ENCODE measurements around the gene KCNG4. TPM values are rescaled to one million over a fixed set of nuclear protein-coding genes. Genes with fewer than 3 reads are reported as not detected.

KCNG4 gene
- total and polyA plus RNA-seq, 2 experiments from 2014 or later, result 0.07 TPM; not detected in 1

DNA sequence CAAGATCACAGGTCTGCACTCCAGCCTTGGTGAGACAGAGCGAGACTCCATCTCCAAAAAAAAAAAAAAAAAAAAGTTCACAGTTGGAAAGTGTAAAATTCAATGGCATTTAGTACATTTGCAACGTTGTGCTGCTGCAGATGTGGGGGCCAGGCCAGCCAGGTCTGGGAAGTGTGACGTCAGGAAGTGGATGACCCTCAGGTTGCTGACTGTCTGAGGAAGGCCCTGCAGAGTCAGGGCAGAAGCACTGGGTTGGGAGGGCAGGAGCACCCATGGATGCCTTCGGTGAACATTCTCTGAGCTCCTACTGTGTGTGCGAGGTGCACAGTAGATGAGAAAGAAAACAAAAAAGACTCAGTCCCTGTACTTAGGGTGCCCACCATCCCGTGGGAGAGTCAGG lies 42.7 kb upstream of the KCNG4 start (continued):
- TF ChIP-seq ZNF462 (CRISPR knock-in tag; IDR thresholded peaks at IDR 0.05), result no peak
- TF ChIP-seq POLR2AphosphoS5 (IDR thresholded peaks at IDR 0.05; ENCODE audit: low read depth), result no peak
- TF ChIP-seq ZNF114 (CRISPR knock-in tag; IDR thresholded peaks at IDR 0.05), result no peak
- no peak for TF ChIP-seq ETS1 (IDR thresholded peaks at IDR 0.05)
- TF ChIP-seq EZH2phosphoT487 (IDR thresholded peaks at IDR 0.05; ENCODE audit: unreplicated experiment), result no peak
- TF ChIP-seq REST (IDR thresholded peaks at IDR 0.05; ENCODE audit: unreplicated experiment), result no peak
- no peak for TF ChIP-seq CREB1 (CRISPR knock-in tag; IDR thresholded peaks at IDR 0.05; ENCODE audit: low read depth)
- TF ChIP-seq EZH2 (IDR thresholded peaks at IDR 0.05; ENCODE audit: low read depth, unreplicated experiment), result no peak

Measured in GM23338 (cell line).